ENCODE results near the gene EEF1AKMT4. TPM values are rescaled to one million over a fixed set of nuclear protein-coding genes. Genes with fewer than 3 reads are reported as not detected.

EEF1AKMT4 gene
- total RNA-seq, 2 donors from 2014 or later, result 3.0 to 3.4 TPM

DNA sequence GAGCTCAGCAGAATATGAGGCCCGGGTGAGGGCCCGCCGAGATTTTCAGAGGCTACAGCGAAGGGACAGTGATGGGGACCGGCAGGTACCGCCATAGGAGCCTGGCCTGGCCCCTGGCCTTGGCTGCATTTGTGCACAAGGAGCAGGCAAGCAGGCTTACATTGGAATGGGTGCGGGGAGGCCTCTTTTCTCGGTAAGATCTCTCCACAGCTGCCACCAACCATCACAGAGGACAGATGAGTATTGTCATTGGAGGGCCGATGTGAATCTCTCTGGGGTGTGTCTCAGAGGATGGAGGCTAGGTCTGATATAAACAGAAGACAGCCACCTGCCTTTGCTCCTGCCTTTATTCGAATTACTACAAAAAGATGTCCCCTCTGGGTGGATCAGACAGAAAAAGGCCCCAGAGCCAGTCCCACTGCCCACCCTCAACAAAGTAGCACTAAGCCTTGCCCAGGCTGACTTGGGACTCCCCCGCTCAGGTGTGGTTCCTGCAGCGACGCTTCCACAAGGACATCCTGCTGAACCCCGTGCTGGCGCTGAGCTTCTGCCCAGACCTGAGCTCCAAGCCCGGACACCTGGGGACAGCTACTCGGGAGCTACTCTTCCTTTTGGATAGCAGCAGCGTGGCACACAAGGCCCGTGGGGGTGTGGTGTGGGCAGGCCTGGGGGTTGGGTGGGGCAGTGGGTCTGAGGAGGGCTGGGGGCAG lies 14.6 kb upstream of the EEF1AKMT4 start:
- TF ChIP-seq CTCF (IDR thresholded peaks at IDR 0.05) (no peak), POLR2A (IDR thresholded peaks at IDR 0.05) (no peak)
- no peak overlapping the region for H3K27ac ChIP-seq
- ATAC-seq (no peak), DNase-seq (no peak)
- intact Hi-C loops (cut with DNase I), result no loop called here
- no peak overlapping the region for H3K4me3 ChIP-seq
- peaks cover 13% of the 10 kb centered on the region for H3K4me1 ChIP-seq
- WGBS, 2 donors, result 88% methylated on average over 12 to 19 of the region's 19 CpGs
- H3K36me3 ChIP-seq (replicated peaks in 1 of 2; ENCODE audit: insufficient read depth in 1 of 2, low read depth in 2 of 2), result no peaks in the 10 kb centered on the region
- H3K27me3 ChIP-seq, result no peaks in the 10 kb centered on the region
- no peaks in the 10 kb centered on the region for H3K9me3 ChIP-seq

DNA sequence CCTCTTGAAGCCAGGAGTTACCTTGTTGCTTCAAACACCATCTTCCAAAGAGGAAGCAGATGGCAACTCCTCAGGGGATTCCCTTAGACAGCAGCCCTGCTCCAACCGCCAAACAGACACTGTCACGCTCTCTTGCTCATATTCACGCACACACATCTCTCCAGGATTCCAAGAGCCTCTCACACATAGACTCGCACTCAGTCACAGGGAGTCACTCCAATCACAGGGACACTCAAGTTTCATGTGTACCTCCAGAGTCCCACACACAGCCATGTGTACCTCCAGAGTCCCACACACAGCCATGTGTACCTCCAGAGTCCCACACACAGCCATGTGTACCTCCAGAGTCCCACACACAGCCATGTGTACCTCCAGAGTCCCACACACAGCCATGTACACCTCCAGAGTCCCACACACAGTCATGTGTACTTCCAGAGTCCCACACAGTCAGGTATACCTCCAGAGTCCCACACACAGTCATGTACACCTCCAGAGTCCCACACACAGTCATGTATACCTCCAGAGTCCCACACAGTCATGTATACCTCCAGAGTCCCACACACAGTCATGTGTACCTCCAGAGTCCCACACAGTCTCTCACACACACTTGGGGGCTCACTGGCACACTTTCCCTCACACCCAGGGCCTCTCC lies 14.0 kb upstream of the EEF1AKMT4 start:
- Histone ChIP-seq H3K4me3 (no peak overlapping the region), H3K9me3 (no peaks in the 10 kb centered on the region), H3K27ac (no peak overlapping the region), H3K36me3 (replicated peaks in 1 of 2; ENCODE audit: insufficient read depth in 1 of 2, low read depth in 2 of 2) (no peaks in the 10 kb centered on the region), H3K4me1 (peaks cover 6% of the 10 kb centered on the region), H3K27me3 (no peaks in the 10 kb centered on the region)
- ATAC-seq, result no peak
- no peak for TF ChIP-seq POLR2A (IDR thresholded peaks at IDR 0.05)
- no peak for TF ChIP-seq CTCF (IDR thresholded peaks at IDR 0.05)
- intact Hi-C loops (cut with DNase I), result no loop called here
- no peak for DNase-seq
- WGBS, 2 donors, result 78 to 87% methylated on average over 4 of the region's 4 CpGs

- no peak for ATAC-seq
- intact Hi-C loops (cut with DNase I), result no loop called here
- H3K4me3 ChIP-seq, result no peak overlapping the region
- no peak for TF ChIP-seq POLR2A (IDR thresholded peaks at IDR 0.05)
- TF ChIP-seq CTCF (IDR thresholded peaks at IDR 0.05), result no peak
- DNase-seq, result no peak
- H3K36me3 ChIP-seq (replicated peaks in 1 of 2; ENCODE audit: insufficient read depth in 1 of 2, low read depth in 2 of 2), result no peaks in the 10 kb centered on the region
- no peak overlapping the region for H3K27ac ChIP-seq
- no peaks in the 10 kb centered on the region for H3K9me3 ChIP-seq
- peaks cover 3% of the 10 kb centered on the region for H3K4me1 ChIP-seq
- 74 to 76% methylated on average over 14 of the region's 14 CpGs for WGBS, 2 donors
- no peaks in the 10 kb centered on the region for H3K27me3 ChIP-seq
Measured at GRCh38 chr3:184236033-184236410, 13.4 kb upstream of the EEF1AKMT4 start.

DNA sequence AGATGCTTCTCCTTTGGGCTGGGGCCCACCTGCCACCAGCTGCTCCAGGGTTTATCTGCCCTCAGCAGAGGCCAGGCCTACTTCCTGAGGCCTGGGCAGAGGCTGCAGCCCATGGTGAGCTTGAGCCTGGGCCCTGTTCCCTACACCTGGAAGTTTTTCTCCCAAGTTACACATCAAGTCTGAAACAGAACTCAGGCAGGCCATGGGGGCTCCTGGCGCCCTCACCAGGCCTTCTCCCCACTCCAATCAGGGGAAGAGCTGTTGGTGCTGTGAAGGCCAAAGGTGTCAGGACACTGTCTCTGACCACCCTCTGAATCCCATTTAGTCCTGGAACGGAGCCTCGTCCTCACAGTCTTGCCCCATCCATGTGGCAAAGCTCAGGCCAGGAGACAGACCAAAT lies 12.8 kb upstream of the EEF1AKMT4 start:
- WGBS, 2 donors, result 82 to 86% methylated on average over 2 to 3 of the region's 3 CpGs
- intact Hi-C loops (cut with DNase I), result no loop called here
- Histone ChIP-seq H3K4me3 (no peak overlapping the region), H3K27me3 (no peaks in the 10 kb centered on the region), H3K4me1 (peaks cover 8% of the 10 kb centered on the region), H3K27ac (no peak overlapping the region), H3K36me3 (replicated peaks in 1 of 2; ENCODE audit: insufficient read depth in 1 of 2, low read depth in 2 of 2) (no peaks in the 10 kb centered on the region), H3K9me3 (no peaks in the 10 kb centered on the region)
- DNase-seq, result no peak
- no peak for TF ChIP-seq CTCF (IDR thresholded peaks at IDR 0.05)
- no peak for ATAC-seq

DNA sequence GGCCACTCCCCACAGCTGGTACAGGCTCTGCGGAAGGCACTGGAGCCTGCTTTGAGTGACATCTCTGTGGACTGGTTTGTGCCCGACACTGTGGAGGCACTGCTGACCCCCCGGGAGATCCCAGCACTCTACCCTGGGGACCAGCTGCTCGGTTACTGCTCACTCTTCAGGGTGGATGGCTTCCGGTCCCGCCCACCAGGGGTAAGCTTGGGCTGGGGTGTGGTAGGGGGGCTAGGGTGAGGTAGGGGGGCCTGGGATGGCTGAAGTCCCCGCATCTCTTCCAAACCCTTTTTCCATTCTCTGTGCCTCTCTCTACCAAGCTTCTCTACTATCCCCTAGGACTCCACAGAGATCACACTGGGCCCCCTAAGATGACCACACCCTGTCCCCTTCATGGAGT lies 12.3 kb upstream of the EEF1AKMT4 start:
- intact Hi-C loops (cut with DNase I), result no loop called here
- no peaks in the 10 kb centered on the region for H3K27me3 ChIP-seq
- no peak for ATAC-seq

More for the DNA sequence above, 12.3 kb upstream of the EEF1AKMT4 start:
- no peak overlapping the region for H3K4me3 ChIP-seq
- no peaks in the 10 kb centered on the region for H3K9me3 ChIP-seq
- TF ChIP-seq CTCF (IDR thresholded peaks at IDR 0.05), result no peak
- no peak for TF ChIP-seq POLR2A (IDR thresholded peaks at IDR 0.05)
- no peak for DNase-seq
- H3K27ac ChIP-seq, result no peak overlapping the region
- peaks cover 14% of the 10 kb centered on the region for H3K4me1 ChIP-seq
- H3K36me3 ChIP-seq (replicated peaks in 1 of 2; ENCODE audit: insufficient read depth in 1 of 2, low read depth in 2 of 2), result peaks cover 0 to 2% of the 10 kb centered on the region in 2 donors
- 61 to 67% methylated on average over 3 to 4 of the region's 7 CpGs for WGBS, 2 donors

All from body of pancreas (tissue), 4 donors.